ENCODE measurements around the gene TRAPPC10.
"Not testable (repeated sequence)": the region's sequence is repeated elsewhere in the genome, so short reads cannot be mapped to it uniquely, and the experiment has no call there.

Gene TRAPPC10

GRCh38 chr21:44140552-44140932 lies 128.4 kb downstream of the TRAPPC10 start:
- H3K23ac ChIP-seq (ENCODE audit: low read depth, low read length, poor library complexity); H3K36me3 ChIP-seq (replicated peaks in 1 of 2; ENCODE audit: control insufficient read depth in 2 of 2, insufficient read depth in 2 of 2, low read length in 2 of 2); DNase-seq (ENCODE audit: low spot score); H2BK120ac ChIP-seq (ENCODE audit: low read depth, low read length); H3K4me3 ChIP-seq (ENCODE audit: low read length in 2 of 2); H2AFZ ChIP-seq (ENCODE audit: low read length); H4K91ac ChIP-seq (ENCODE audit: low read depth, low read length, poor library complexity); H3K27me3 ChIP-seq (ENCODE audit: control insufficient read depth in 3 of 3, insufficient read depth in 3 of 3, low read depth in 1 of 3, low read length in 3 of 3); H2AK5ac ChIP-seq (ENCODE audit: low read depth, low read length); H3K9ac ChIP-seq (ENCODE audit: low read depth, low read length, poor library complexity); H4K8ac ChIP-seq (ENCODE audit: low read depth, low read length); H3K4me1 ChIP-seq (ENCODE audit: control insufficient read depth in 2 of 2, insufficient read depth in 1 of 2, low read depth in 1 of 2, low read length in 2 of 2); H3K4me2 ChIP-seq (ENCODE audit: insufficient read depth, low read length, poor library complexity, severe bottlenecking); H3K18ac ChIP-seq (ENCODE audit: low read length); H3K4ac ChIP-seq (ENCODE audit: low read length); H3K9me3 ChIP-seq (replicated peaks in 1 of 2; ENCODE audit: control insufficient read depth in 2 of 2, insufficient read depth in 1 of 2, low read depth in 1 of 2, low read length in 2 of 2); H3K27ac ChIP-seq (replicated peaks; ENCODE audit: low read length); H2BK5ac ChIP-seq (ENCODE audit: low read length); H2BK12ac ChIP-seq (ENCODE audit: low read length); H2BK15ac ChIP-seq (ENCODE audit: low read length); H3K14ac ChIP-seq (ENCODE audit: low read length); H3K79me1 ChIP-seq (ENCODE audit: low read depth, low read length): not testable (repeated sequence)
- no CpG with 5 or more reads among the region's 18 CpGs for WGBS, 2 donors (ENCODE audit: extremely low coverage in 2 of 2, insufficient read length in 2 of 2, insufficient replicate concordance in 1 of 2)

- H3K9ac ChIP-seq (ENCODE audit: low read depth, low read length, poor library complexity); H2BK15ac ChIP-seq (ENCODE audit: low read length); H3K4me2 ChIP-seq (ENCODE audit: insufficient read depth, low read length, poor library complexity, severe bottlenecking); H2BK120ac ChIP-seq (ENCODE audit: low read depth, low read length); H2AFZ ChIP-seq (ENCODE audit: low read length); H4K8ac ChIP-seq (ENCODE audit: low read depth, low read length); H3K4me3 ChIP-seq (ENCODE audit: low read length in 2 of 2); H3K27me3 ChIP-seq (ENCODE audit: control insufficient read depth in 3 of 3, insufficient read depth in 3 of 3, low read depth in 1 of 3, low read length in 3 of 3); H3K4me1 ChIP-seq (ENCODE audit: control insufficient read depth in 2 of 2, insufficient read depth in 1 of 2, low read depth in 1 of 2, low read length in 2 of 2); H3K18ac ChIP-seq (ENCODE audit: low read length); H3K4ac ChIP-seq (ENCODE audit: low read length); H2BK12ac ChIP-seq (ENCODE audit: low read length); H2AK5ac ChIP-seq (ENCODE audit: low read depth, low read length); H4K91ac ChIP-seq (ENCODE audit: low read depth, low read length, poor library complexity); H3K9me3 ChIP-seq (replicated peaks in 1 of 2; ENCODE audit: control insufficient read depth in 2 of 2, insufficient read depth in 1 of 2, low read depth in 1 of 2, low read length in 2 of 2); H3K23ac ChIP-seq (ENCODE audit: low read depth, low read length, poor library complexity); H3K27ac ChIP-seq (replicated peaks; ENCODE audit: low read length); DNase-seq (ENCODE audit: low spot score); H3K14ac ChIP-seq (ENCODE audit: low read length); H2BK5ac ChIP-seq (ENCODE audit: low read length); H3K79me1 ChIP-seq (ENCODE audit: low read depth, low read length); H3K36me3 ChIP-seq (replicated peaks in 1 of 2; ENCODE audit: control insufficient read depth in 2 of 2, insufficient read depth in 2 of 2, low read length in 2 of 2): not testable (repeated sequence)
- no CpG with 5 or more reads among the region's 10 CpGs for WGBS, 2 donors (ENCODE audit: extremely low coverage in 2 of 2, insufficient read length in 2 of 2, insufficient replicate concordance in 1 of 2)
Observed at GRCh38 chr21:44142470-44142869, 130.4 kb downstream of the TRAPPC10 start.

GRCh38 chr21:44143380-44143779 lies 131.3 kb downstream of the TRAPPC10 start:
- H4K8ac ChIP-seq (ENCODE audit: low read depth, low read length); H2AK5ac ChIP-seq (ENCODE audit: low read depth, low read length); H3K4me2 ChIP-seq (ENCODE audit: insufficient read depth, low read length, poor library complexity, severe bottlenecking); DNase-seq (ENCODE audit: low spot score); H3K36me3 ChIP-seq (replicated peaks in 1 of 2; ENCODE audit: control insufficient read depth in 2 of 2, insufficient read depth in 2 of 2, low read length in 2 of 2); H2AFZ ChIP-seq (ENCODE audit: low read length); H3K79me1 ChIP-seq (ENCODE audit: low read depth, low read length); H3K18ac ChIP-seq (ENCODE audit: low read length); H2BK5ac ChIP-seq (ENCODE audit: low read length); H3K4me1 ChIP-seq (ENCODE audit: control insufficient read depth in 2 of 2, insufficient read depth in 1 of 2, low read depth in 1 of 2, low read length in 2 of 2); H2BK15ac ChIP-seq (ENCODE audit: low read length); H3K4me3 ChIP-seq (ENCODE audit: low read length in 2 of 2); H3K27ac ChIP-seq (replicated peaks; ENCODE audit: low read length); H2BK12ac ChIP-seq (ENCODE audit: low read length); H3K9ac ChIP-seq (ENCODE audit: low read depth, low read length, poor library complexity); H3K4ac ChIP-seq (ENCODE audit: low read length); H3K23ac ChIP-seq (ENCODE audit: low read depth, low read length, poor library complexity); H3K27me3 ChIP-seq (ENCODE audit: control insufficient read depth in 3 of 3, insufficient read depth in 3 of 3, low read depth in 1 of 3, low read length in 3 of 3); H2BK120ac ChIP-seq (ENCODE audit: low read depth, low read length); H3K14ac ChIP-seq (ENCODE audit: low read length); H3K9me3 ChIP-seq (replicated peaks in 1 of 2; ENCODE audit: control insufficient read depth in 2 of 2, insufficient read depth in 1 of 2, low read depth in 1 of 2, low read length in 2 of 2); H4K91ac ChIP-seq (ENCODE audit: low read depth, low read length, poor library complexity): not testable (repeated sequence)
- no CpG with 5 or more reads among the region's 17 CpGs for WGBS, 2 donors (ENCODE audit: extremely low coverage in 2 of 2, insufficient read length in 2 of 2, insufficient replicate concordance in 1 of 2)

- H2BK5ac ChIP-seq (ENCODE audit: low read length); H3K4me3 ChIP-seq (ENCODE audit: low read length in 2 of 2); H2BK15ac ChIP-seq (ENCODE audit: low read length); H3K14ac ChIP-seq (ENCODE audit: low read length); H2BK12ac ChIP-seq (ENCODE audit: low read length); H3K9me3 ChIP-seq (replicated peaks in 1 of 2; ENCODE audit: control insufficient read depth in 2 of 2, insufficient read depth in 1 of 2, low read depth in 1 of 2, low read length in 2 of 2); H3K27ac ChIP-seq (replicated peaks; ENCODE audit: low read length); H3K4ac ChIP-seq (ENCODE audit: low read length); H4K91ac ChIP-seq (ENCODE audit: low read depth, low read length, poor library complexity); H3K79me1 ChIP-seq (ENCODE audit: low read depth, low read length); H2BK120ac ChIP-seq (ENCODE audit: low read depth, low read length); H4K8ac ChIP-seq (ENCODE audit: low read depth, low read length); DNase-seq (ENCODE audit: low spot score); H3K4me2 ChIP-seq (ENCODE audit: insufficient read depth, low read length, poor library complexity, severe bottlenecking); H3K18ac ChIP-seq (ENCODE audit: low read length); H3K23ac ChIP-seq (ENCODE audit: low read depth, low read length, poor library complexity); H3K27me3 ChIP-seq (ENCODE audit: control insufficient read depth in 3 of 3, insufficient read depth in 3 of 3, low read depth in 1 of 3, low read length in 3 of 3); H2AFZ ChIP-seq (ENCODE audit: low read length); H2AK5ac ChIP-seq (ENCODE audit: low read depth, low read length); H3K36me3 ChIP-seq (replicated peaks in 1 of 2; ENCODE audit: control insufficient read depth in 2 of 2, insufficient read depth in 2 of 2, low read length in 2 of 2); H3K4me1 ChIP-seq (ENCODE audit: control insufficient read depth in 2 of 2, insufficient read depth in 1 of 2, low read depth in 1 of 2, low read length in 2 of 2); H3K9ac ChIP-seq (ENCODE audit: low read depth, low read length, poor library complexity): not testable (repeated sequence)
- WGBS, 2 donors (ENCODE audit: extremely low coverage in 2 of 2, insufficient read length in 2 of 2, insufficient replicate concordance in 1 of 2): no CpG with 5 or more reads among the region's 8 CpGs
Observed at GRCh38 chr21:44143996-44144395, 131.9 kb downstream of the TRAPPC10 start.
